T-helper 1 cell treated with Interleukin-12 subunit alpha and Interleukin-12 subunit beta and Interleukin-4 antibody, amounts not matched to agents 30 μg/mL and 1 μg/mL, for 36 hours (primary cell): Measurements from ENCODE around the gene NXPE3.
"Not testable (repeated sequence)": the region's sequence is repeated elsewhere in the genome, so short reads cannot be mapped to it uniquely, and the experiment has no call there.

Experiments
- H3K27ac Mint-ChIP-seq: one replicate; pipeline ENCODE4 v1.8.0; 2021; ENCODE audit warnings: mild to moderate bottlenecking, mixed read lengths
- H3K27me3 Mint-ChIP-seq: one replicate; pipeline ENCODE4 v1.8.0; 2021; ENCODE audit warnings: low read depth, mixed read lengths
- H3K36me3 Mint-ChIP-seq: one replicate; pipeline ENCODE4 v1.8.0; 2021; ENCODE audit warnings: low read depth, mixed read lengths
- H3K4me1 Mint-ChIP-seq: one replicate; pipeline ENCODE4 v1.8.0; 2021; ENCODE audit warnings: low read depth, mixed read lengths
- H3K4me3 Mint-ChIP-seq: one replicate; pipeline ENCODE4 v1.8.0; 2021; ENCODE audit warnings: mild to moderate bottlenecking, moderate library complexity, mixed read lengths
- H3K9me3 Mint-ChIP-seq: one replicate; pipeline ENCODE4 v1.8.0; 2021; ENCODE audit warnings: mixed read lengths

Gene NXPE3

GRCh38 chr3:101861212-101861788 is 82.3 kb downstream of the NXPE3 start:
- Mint-ChIP-seq H3K9me3 (no peaks in the 10 kb centered on the region), H3K36me3 (peaks cover 60% of the 10 kb centered on the region), H3K4me3 (no peak overlapping the region), H3K4me1 (peaks cover 37% of the 10 kb centered on the region), H3K27me3 (no peaks in the 10 kb centered on the region), H3K27ac (peak overlapping the region; percentile 53)

DNA sequence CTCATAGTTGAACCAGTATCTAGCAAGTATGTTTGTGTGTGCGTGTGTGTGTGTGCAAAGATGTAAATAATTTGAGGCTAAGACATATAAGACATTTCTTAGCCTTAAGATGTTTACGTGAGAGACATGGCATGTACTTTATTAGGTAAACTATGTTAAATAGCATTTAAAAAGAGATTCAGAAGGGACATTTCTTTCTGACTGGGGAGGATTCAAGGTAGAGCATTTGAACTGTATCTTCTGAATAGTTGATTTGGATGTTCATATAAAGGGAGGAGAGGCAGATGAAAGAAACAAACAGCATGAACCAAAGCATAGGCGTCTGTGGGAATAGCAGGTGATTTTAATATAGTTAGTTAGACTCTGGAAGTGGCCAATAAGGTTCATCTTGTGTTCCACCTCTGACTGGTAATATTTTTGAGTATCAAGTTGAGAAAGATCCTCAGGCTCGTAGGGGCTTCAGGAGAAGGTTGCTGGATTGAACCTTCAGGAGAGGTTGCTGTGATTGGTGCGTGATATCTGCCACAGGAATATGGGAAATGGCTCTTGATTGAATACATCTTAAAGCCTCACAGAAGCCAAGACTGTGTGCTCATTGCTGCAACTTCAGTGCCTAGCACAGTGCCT is 82.9 kb downstream of the NXPE3 start:
- H3K9me3 Mint-ChIP-seq: no peaks in the 10 kb centered on the region
- H3K36me3 Mint-ChIP-seq: peaks cover 55% of the 10 kb centered on the region
- H3K4me1 Mint-ChIP-seq: peaks cover 33% of the 10 kb centered on the region
- no peaks in the 10 kb centered on the region for H3K27me3 Mint-ChIP-seq
- no peak overlapping the region for H3K4me3 Mint-ChIP-seq
- H3K27ac Mint-ChIP-seq: peak overlapping the region; percentile 53

DNA sequence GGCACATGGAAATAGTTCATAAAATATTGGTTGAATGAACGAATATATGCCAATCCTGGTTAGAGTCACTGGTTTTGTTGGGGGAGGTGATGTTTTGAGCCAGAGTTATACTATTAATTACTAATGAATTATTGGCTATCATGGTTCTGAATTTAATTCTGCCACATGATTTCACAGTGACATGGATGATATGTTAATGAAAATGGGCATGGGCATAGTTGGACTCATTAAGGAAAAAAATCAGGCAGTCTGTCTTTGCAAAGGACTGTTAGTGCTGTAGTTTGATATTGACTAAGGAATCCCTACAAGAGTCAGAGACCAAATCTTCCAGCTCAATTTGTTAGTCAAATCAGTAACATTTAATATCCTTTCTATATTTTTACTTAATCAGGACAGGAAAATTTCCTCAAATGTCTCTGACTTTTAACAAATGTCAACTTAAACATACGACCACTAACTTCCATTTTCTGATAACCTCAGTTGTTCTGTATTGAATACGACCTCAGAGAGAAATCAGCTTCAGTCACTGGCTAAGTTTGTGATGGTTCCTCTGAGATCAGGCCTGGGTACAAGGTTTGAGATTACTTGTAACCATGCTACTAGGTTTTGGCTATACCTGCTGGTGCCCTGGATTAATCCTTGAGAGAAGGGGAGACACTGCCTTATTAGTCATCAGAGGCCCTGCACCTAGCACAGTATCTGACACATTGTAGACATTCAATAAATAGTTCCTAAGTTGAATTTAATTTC is 83.6 kb downstream of the NXPE3 start:
- peaks cover 48% of the 10 kb centered on the region for H3K36me3 Mint-ChIP-seq
- no peak overlapping the region for H3K4me3 Mint-ChIP-seq
- no peaks in the 10 kb centered on the region for H3K9me3 Mint-ChIP-seq
- no peaks in the 10 kb centered on the region for H3K27me3 Mint-ChIP-seq
- no peak overlapping the region for H3K27ac Mint-ChIP-seq
- H3K4me1 Mint-ChIP-seq: peaks cover 26% of the 10 kb centered on the region

- not testable (repeated sequence) for H3K4me3 Mint-ChIP-seq, H3K27me3 Mint-ChIP-seq, H3K27ac Mint-ChIP-seq, H3K9me3 Mint-ChIP-seq
- H3K36me3 Mint-ChIP-seq: peaks cover 27% of the 10 kb centered on the region
- H3K4me1 Mint-ChIP-seq: peaks cover 10% of the 10 kb centered on the region
These were observed 85.9 kb downstream of the NXPE3 start for GRCh38 chr3:101864926-101865325.

DNA sequence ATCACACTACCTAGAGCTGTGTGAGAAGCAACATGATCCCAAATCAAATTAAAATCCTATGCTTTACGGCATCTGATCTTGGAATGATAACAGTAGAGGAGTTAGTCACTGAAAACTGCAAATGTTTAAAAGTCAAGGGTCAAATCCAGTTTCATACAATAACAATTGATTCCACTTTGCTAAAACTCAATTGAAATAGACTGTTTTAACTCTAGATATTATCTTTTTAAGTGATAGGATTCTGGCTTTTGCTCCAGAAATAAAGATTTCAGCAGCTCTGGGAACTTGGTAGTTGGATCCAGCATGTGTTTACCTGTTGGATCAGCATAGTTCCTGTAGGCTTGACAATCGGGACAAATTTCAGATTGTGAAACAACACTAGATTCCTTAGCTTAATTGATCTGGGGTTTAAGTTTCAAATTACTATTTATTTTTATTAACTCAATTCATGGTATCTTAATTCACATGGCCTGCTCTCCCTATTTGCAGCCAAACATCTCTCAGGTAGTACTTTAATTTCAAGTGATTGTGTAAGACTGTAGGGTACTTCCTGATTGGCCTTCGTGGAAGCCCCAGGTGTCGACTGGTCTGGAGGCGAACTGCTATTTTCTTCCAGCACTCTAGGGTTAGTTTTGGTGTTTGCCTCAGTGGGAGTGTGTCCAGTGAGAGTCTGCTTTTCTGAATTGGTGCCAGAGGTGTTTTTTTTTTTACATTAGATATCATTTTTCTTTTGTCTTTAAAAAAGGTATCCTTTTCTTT is 86.9 kb downstream of the NXPE3 start:
- peaks cover 10% of the 10 kb centered on the region for H3K4me1 Mint-ChIP-seq
- no peaks in the 10 kb centered on the region for H3K9me3 Mint-ChIP-seq
- H3K27ac Mint-ChIP-seq: no peak overlapping the region
- H3K4me3 Mint-ChIP-seq: no peak overlapping the region
- H3K36me3 Mint-ChIP-seq: peaks cover 22% of the 10 kb centered on the region
- no peaks in the 10 kb centered on the region for H3K27me3 Mint-ChIP-seq

- Mint-ChIP-seq H3K4me3 (no peak overlapping the region), H3K4me1 (no peaks in the 10 kb centered on the region), H3K27me3 (no peaks in the 10 kb centered on the region), H3K27ac (no peak overlapping the region), H3K36me3 (peaks cover 6% of the 10 kb centered on the region), H3K9me3 (no peaks in the 10 kb centered on the region)
These were observed 88.5 kb downstream of the NXPE3 start for GRCh38 chr3:101867511-101867910.

DNA sequence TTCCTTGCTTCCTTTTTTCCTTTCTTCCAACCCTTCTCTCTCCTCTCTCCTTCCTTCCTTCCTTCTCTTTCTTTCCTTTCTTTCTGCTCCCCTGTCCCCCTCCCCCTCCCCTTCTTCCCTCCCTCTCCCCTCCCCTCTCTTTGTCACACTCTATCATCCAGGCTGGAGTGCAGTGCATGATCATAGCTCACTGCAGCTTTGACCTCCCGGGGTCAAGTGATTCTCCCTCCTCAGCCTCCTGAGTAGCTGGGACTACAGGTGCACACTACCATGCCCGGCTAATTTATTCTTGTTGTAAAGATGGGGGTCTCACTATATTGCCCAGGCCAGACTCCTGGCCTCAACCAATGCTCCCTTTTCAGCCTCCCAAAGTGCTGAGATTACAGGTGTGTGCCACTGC is 89.0 kb downstream of the NXPE3 start:
- Mint-ChIP-seq H3K9me3 (peaks cover under 1% of the 10 kb centered on the region), H3K4me3 (no peak overlapping the region), H3K4me1 (no peaks in the 10 kb centered on the region), H3K36me3 (peaks cover 3% of the 10 kb centered on the region), H3K27me3 (no peaks in the 10 kb centered on the region), H3K27ac (no peak overlapping the region)

DNA sequence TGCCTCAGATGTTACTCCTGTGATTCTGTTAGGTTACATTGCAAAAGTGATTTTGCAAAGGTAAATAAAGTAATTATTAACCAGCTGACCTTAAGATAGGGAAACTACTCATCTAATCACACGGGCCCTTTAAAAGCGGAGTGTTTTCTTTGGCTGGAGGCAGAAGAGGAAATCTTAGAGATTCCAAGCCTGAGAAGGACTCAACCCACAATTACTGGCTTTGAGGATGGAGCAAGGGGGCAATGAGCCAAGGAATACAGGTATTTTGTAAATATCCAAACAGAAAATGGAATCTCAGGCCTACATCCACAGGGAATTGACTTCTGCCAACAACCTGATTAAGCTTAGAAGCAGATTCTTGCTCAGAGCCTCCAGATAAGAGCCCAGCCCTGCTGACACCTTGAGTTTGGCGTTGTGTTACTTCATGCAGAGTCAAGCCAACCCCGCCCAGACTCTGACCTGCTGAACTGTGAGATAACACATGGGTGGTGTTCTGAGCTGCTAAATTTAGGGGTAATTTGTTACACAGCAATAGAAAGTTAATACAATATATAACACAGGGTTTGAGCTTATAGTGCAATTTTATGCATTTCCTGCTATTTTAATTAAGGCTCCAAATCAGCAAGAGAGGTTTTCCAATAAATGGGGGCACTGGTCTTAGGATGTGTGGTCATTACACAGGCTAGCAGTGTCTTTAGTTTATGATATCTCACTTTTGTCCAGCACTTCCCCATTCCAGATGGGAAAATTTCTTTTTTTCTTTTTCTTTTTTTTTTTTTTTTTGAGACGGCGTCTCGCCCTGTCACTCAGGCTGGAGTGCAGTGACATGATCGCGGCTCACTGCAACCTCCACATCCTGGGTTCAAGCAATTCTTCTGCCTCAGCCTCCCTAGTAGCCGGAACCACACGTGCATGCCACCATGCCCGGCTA is 89.8 kb downstream of the NXPE3 start:
- no peaks in the 10 kb centered on the region for H3K36me3 Mint-ChIP-seq
- H3K27ac Mint-ChIP-seq: no peak overlapping the region
- no peak overlapping the region for H3K4me3 Mint-ChIP-seq
- no peaks in the 10 kb centered on the region for H3K4me1 Mint-ChIP-seq
- H3K9me3 Mint-ChIP-seq: peaks cover 6% of the 10 kb centered on the region
- H3K27me3 Mint-ChIP-seq: no peaks in the 10 kb centered on the region

- H3K27me3 Mint-ChIP-seq: no peaks in the 10 kb centered on the region
- no peak overlapping the region for H3K4me3 Mint-ChIP-seq
- H3K36me3 Mint-ChIP-seq: no peaks in the 10 kb centered on the region
- H3K27ac Mint-ChIP-seq: no peak overlapping the region
- no peaks in the 10 kb centered on the region for H3K4me1 Mint-ChIP-seq
- peaks cover 10% of the 10 kb centered on the region for H3K9me3 Mint-ChIP-seq
These were observed 91.1 kb downstream of the NXPE3 start for GRCh38 chr3:101870138-101870537.

DNA sequence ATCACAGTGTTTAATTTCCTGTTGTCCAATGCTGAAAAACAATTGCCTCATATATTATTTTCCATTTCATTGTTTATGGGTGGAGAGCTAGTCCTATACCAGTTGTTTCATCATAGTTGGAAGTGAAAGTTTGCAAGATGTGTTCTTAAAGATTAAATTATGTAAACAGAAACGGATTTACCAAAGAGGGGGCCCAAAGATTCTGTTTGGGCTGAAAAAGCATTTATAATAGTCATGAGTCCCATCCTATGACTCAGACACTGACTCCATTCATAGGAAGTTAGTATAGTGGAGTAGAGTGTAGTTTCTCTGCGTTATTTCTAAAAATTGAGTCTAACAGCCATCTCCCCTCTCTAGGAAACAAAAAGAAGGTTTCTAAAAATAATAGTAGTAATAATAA is 94.6 kb downstream of the NXPE3 start:
- no peaks in the 10 kb centered on the region for H3K36me3 Mint-ChIP-seq
- H3K4me3 Mint-ChIP-seq: no peak overlapping the region
- H3K4me1 Mint-ChIP-seq: no peaks in the 10 kb centered on the region
- H3K27ac Mint-ChIP-seq: no peak overlapping the region
- no peaks in the 10 kb centered on the region for H3K27me3 Mint-ChIP-seq
- peaks cover 11% of the 10 kb centered on the region for H3K9me3 Mint-ChIP-seq

DNA sequence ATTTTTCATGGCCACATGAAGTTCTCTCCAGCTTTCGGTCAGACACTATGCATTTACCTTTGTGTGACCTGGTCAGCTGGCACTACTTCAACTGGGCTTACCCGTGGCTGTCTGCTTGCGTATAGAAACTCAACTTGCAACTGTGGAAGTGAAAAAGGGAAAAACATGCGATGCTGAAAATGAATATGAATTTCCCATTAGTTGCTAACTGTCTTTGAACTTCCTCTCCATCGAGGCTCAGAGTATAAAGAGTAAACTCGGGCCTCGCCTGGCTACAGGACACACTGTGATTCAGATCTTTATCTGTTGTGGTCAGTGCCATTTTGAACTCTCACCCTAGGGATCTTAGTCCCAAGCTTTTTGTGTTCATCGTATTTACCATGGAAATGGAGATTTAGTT is 97.1 kb downstream of the NXPE3 start:
- H3K36me3 Mint-ChIP-seq: no peaks in the 10 kb centered on the region
- H3K4me3 Mint-ChIP-seq: no peak overlapping the region
- peaks cover 1% of the 10 kb centered on the region for H3K4me1 Mint-ChIP-seq
- peaks cover 11% of the 10 kb centered on the region for H3K9me3 Mint-ChIP-seq
- H3K27ac Mint-ChIP-seq: no peak overlapping the region
- H3K27me3 Mint-ChIP-seq: no peaks in the 10 kb centered on the region
